GM18861 (cell line): ENCODE results near the gene NDUFAF5.

Experiments used
- ATAC-seq: cut with Tn5 transposase; IDR thresholded peaks from one replicate; pipeline ENCODE4 v1.9.1; 2021; ENCODE audit not compliant: unreplicated experiment

Gene NDUFAF5

DNA sequence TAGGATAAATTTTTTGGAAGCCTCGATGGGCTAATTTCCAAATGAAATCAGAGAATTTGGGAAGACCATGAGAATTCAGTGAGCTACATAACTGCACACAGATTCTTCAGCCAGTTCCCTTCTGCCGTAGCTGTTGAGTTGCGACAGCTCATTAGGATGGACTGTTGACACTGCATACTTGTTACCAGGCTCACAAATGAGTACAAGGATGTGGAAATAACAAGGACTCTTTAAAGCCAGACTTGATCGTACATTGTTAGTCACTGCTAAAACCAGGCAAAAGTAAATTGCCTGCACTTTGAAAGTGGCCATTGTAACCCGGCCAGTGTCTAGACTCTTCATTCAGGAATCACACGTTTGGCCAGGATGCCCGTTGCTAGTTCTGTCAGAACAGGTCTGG, 37.0 kb downstream of the NDUFAF5 start:
- ATAC-seq = no peak

DNA sequence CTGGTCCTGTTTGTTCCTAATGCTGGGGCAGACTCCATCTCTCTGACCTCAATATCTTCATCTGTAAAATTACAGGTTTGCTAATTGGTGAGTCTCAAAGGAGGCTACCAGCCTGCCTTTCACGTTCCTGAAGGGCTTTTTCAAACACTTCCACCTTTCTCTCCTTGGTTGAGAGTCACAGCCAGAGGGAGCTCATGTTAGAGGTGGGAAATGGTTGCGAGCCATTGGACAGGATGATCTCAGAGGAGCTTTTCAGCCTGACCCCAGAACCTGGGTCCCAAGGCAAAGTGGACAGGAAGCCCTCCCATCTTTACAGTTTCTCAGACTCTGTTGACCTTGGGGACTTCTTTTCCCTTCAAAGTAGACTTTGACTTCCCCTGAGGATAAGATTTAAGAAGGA, 37.6 kb downstream of the NDUFAF5 start:
- ATAC-seq = no peak

DNA sequence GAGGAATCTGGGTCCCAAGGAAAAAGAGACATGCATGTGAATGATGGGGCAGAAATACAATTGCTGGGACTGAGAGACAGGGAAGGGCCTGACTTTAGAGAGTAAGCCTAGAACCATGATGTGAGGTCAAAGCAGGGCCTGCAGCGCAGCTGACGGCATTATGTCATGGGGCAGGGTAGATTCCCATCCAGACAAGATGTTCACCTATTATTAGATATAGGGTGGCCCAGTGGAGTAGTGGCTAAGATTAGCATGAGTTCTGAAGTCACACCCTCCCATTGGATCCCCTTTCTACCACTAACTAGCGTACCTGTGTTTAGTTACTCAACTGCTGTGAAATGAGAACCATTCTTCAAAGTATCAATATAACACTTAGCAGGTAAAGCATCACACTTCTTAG, 39.6 kb downstream of the NDUFAF5 start:
- ATAC-seq = no peak

DNA sequence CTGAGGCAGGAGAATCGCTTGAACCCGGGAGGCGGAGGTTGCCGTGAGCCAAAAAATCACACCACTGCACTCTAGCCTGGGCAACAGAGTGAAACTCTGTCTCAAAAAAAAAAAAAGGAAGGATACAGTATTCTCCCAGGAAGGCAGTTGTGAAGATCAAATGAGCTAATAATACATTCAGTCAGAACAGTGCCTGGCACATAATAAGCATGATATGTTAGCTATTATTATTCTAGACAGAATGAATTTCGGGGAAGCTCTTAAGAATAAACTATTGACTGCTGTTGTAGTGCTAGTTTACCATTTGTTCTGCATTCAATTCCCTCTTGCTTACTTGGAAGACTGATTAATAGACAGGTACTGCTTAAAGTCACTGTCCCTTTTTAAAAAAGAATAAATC, 40.6 kb downstream of the NDUFAF5 start:
- ATAC-seq = no peak

DNA sequence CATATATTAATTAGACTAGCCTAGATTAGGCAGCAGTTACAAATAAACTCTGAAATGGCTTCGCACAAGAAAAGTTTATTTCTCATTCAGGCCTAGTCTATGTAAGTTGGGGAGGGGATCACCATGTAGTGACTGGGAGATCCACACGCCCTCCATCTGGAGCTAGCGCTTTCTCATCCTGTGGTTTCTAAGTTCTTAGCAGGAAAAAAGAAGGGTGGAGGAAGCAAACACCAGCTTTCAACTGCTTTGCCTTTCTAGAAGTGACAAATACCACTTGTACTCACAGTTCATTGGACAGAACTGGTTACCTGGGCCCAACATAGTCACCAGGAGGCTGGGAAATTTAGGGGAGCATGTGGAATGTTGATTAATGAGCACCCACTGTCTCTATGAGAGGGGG, 46.6 kb downstream of the NDUFAF5 start:
- no peak for ATAC-seq

DNA sequence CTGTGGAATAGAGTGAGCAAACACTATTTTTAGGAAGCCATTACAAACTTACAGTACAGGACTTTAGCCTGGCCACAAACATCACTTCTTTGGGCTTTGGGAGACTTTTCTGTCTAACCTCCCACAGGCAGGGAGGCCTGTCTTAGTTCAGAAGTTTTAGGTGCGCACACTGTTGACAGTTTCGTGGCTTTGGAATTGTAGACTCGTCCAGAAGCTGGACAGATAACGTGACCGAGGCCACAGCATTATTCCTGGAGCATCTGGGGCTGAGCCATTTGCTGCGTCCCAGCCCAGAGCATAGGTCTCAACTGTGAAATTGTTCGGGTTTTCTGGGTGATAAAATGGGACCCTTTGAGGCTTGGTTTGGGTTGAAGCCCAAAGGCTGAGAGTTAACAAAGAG, 53.8 kb downstream of the NDUFAF5 start:
- no peak for ATAC-seq

DNA sequence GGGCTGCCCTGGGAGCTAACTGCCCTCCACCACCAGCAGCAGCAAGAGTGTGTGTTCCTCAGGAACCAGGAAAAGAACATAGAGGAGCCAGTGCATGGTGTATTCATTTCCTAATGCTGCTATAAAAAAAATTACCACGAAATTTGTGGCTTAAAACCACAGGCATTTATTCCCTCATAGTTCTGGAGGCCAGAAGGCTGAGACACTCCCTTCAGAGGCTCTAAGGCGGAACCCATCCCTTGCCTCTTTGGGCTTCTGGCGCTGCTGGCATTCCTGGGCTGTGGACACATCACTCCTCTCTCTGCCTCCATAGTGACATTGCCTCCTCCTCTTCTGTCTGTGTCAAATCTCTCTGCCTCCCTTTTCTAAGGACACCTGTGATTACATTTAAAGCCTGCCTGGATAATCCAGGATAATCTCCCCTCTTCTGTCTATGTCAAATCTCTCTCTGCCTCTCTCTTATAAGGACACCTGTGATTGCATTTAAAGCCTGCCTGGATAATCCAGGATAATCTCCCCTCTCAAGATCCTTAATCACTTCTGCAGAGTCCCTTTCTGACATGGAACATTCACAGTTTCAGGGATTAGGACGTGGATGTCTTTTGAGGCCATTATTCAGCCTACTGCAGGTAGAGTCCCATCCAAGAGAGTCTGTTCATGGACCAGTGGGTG, 54.7 kb downstream of the NDUFAF5 start:
- no peak for ATAC-seq

DNA sequence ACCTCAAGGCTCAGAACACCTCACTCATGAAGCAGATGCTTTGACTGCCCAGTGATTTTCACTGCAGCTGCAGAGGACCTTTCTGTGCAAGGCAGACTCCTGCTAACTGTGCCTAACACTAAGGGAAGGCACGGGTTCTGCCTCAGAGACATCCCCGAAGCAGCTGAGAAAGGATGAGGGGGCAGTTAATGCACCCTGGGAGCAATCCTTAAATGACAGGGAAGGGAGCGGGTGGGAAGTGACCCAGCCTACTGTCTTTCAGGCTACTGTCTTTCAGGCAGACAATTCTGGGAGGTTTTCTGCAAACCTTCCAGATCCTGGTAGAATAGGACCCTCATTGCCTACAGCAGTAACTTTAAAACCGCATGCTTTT, 55.3 kb downstream of the NDUFAF5 start:
- no peak for ATAC-seq

DNA sequence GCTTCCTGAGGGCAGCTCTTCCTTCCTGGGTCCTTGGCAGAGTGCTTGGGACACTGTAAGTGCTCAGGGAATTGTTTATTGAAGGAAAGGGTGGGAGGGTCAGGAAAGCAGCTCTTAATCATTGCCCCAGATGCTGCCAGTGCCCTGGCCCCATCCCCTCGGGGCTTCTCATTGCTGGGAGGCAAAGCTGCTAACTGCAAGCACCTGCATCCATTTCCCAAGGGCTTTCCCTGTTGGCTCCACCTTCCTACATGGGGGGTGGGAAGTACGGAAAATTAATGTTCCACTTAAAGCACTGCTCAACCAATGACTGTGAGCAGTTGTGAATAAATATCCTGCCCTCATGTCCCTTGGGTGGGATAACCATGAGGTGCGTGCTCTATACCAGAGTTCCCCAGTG, 56.4 kb downstream of the NDUFAF5 start:
- no peak for ATAC-seq

DNA sequence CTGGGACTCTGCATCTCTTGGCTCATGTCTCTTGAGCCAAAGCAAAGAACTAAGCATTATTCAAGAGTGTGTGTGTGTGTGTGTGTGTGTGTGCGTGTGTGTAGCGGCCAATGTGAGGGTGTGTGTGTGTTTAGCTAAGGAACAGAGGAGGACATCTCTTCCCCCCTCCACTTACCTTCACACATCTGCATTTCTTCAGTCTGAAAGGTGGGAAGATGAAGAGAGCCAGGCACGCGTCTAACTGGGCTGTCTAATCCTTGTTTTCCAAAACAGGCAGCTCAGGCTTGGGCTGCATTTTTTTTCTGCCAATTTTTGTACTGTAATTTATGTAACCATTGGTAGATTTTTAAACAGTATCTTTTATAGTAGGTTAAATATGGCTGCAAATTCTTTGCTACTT, 59.5 kb downstream of the NDUFAF5 start:
- ATAC-seq = no peak

DNA sequence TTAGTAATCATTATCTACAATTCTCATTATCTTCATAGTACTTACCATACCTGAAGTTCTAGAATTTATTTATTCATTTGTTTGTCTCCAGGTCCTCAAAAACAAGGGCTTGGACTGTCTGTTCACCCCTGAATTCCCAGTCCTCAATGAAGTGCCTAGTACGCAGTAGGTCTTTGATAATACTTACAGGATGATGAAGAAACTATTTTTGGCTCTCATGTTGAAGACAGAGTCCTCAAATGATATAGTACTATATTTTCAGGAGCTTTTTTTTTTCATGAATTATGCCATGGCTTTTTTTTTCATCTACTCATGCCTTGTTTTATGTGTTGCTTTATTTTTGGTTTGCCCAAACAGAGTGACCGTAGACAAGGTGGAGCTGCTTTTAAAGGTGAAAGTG, 66.5 kb downstream of the NDUFAF5 start:
- no peak for ATAC-seq

DNA sequence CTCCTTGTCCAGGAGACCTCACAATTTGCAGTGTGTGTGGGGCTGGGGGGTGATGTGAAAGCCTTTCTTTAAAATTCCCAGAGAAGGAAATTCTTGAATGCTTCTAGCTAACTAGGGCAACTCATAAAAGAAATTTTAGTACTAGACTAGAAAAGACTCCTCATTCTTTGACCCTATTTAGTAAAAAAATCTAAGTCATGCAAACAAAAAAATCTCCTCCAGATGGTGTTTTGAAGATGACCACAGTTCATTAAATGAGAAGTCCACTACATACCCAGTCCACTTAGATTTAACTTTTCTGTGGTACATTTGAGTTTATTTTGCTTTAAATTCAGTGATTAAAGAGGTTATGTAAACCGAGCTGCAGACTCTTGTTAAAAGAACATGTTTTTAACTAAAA, 67.5 kb downstream of the NDUFAF5 start:
- ATAC-seq = no peak

DNA sequence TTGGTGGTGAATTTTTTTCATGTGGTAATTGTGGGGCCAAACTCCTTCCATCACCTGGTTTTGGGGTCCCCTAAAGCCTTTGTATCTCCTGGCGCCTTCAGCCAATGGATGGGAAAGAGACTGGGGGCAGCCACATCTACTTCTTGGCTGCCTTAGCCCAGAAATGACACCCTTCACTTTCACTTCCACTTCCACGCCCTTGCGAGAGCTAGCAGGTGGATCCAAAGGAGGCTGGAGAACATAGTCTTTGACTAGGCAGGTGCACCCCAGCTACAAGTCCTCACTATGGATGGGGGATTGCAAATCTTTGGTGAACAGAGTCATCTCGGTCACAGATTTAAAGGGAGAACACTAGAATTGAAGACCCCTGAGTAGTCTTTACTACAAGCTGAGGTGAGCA, 70.8 kb downstream of the NDUFAF5 start:
- no peak for ATAC-seq

DNA sequence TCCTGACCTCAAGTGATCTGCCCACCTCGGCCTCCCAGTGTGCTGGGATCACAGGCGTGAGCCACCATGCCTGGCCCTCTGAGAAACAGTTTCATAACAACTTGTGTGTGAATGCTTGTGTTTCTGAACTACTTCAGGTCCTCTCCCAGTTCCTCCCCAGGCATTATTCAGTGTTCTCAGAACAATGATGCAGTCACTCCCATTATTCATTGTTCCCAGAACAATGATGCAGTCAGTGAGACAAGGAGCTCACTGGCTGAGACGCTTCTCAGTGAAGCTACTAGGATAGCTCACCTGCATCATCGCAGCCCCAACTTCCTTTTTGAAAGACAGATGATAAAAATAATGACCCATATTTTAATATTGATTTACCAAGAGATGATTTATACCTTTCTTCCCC, 71.5 kb downstream of the NDUFAF5 start:
- ATAC-seq = no peak

DNA sequence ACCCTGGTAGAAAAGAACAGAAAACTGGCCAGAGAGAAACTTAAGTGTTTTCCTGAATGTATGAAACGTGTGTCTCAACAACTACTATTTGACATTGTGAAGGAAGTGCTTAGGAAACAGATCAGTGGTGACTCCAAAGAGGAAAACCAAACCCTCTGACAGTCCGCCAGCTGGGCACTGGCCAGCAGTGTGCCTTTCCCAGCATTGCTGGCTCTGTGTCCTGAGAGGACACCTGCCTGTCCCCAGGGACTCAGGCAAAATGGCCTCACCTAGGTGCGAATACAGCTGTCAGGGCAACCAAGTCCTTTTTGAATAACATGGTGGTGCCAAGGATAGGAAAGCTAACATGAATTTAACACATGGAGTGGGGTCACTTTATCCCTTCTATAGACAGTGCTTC, 72.5 kb downstream of the NDUFAF5 start:
- ATAC-seq = no peak

DNA sequence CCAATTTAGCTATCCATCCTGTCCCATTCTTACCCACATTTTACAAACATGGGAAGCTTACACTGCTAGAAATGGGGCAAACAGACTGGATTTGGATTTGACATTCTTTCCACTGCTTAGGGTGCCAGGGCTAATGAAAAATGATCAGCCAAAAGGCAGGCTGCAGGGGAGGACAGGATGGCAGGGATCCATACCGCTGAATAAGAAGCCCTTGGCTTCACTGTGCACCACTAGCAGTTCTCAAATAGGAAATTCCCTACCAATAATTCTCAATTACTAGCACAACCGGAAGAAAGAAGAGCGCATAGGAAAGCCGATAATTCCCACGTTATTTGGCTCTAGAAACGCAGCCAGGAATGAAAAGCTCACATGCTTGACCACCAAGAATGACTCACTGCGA, 73.1 kb downstream of the NDUFAF5 start:
- ATAC-seq = no peak

DNA sequence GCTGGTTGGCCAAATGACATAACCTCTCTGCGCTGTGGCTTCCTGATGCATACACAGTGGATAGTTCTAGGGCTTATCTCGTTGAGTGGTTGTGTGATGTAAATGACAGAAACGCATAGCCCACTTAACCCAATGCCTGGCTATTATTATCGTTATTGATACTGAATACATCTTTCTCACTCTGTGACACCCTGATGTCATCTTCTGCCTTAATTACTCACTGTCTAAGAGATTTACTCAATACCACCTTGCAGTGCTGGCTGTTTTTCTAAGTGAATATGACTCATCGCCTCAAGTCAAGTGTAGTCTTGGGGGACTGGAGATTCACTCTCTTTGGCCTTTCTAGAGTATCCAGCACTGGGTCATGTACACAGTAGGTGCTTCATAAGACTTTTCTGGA, 73.6 kb downstream of the NDUFAF5 start:
- no peak for ATAC-seq

DNA sequence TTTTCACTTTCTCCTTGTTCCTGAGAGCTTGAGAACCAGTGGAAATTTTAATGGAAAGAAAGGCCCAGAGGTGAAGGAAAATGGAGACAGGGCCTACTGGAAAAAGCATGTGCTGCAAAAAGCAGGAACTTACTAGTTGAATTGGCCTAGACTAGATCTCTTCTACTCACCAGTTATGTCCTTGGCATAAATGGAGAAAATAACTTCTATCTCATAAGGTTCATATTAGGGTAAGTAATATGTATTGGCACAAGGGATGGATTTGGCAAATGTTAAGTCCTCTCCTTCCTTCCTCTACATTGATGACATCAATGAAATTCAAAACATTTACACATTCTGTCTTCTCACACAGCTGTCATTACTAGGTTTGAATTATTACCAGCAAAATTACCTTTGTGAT, 74.0 kb downstream of the NDUFAF5 start:
- no peak for ATAC-seq

DNA sequence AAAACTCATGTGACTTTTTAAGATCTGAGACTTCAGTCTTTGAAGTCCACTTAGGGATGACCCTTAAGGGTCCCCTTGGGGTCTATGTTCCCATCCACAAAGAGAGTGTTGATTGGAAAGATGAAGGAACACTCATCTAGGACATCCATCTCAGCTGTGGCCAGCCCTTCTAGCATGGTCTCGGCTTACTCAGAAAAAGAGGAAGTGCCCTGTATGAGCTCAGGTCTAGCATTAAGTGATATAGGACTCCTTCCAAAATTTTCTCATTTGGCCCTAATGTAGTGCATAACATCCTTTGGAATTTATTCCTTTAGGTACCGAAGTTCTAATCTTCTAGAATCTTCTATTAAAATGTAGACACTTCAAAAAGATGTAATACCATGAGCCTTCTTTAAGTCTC, 77.4 kb downstream of the NDUFAF5 start:
- ATAC-seq = no peak

DNA sequence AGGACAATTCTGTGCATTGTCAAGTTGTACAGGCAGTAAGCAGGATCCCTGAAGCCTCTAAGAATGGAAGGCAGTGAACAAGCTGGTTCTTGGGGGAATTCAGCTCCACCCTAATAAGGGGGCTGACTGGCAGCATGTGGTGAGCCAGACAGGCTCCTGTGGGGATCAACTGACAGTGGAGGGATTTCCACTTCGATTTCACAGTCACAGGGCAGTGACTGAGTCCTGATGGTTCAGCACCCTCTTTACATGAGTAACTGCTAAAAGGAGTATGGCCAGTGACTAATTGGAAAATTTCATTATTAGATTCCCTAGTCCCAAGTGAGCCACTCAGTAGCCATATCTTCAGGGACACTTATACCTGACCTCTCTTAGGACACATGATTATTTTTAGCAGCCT, 78.4 kb downstream of the NDUFAF5 start:
- no peak for ATAC-seq

DNA sequence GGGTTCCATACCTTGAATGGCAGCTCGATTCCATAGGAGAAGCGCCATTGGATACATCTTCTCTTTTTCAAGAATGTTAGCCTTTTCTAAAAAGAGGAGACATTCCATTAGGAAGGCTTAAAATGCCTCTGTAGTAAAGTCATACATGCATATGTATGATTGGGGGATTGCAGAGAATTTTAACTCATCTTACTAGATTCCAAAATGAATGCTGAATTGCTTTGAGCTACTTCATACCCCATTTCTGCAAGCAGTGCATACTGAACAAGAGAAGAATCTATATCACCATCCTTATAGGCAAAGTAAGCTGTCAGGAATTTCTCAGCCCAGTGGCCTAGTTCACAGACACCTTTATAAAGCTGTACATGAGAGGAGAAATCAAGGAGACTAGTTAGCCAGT, 80.3 kb downstream of the NDUFAF5 start:
- no peak for ATAC-seq

DNA sequence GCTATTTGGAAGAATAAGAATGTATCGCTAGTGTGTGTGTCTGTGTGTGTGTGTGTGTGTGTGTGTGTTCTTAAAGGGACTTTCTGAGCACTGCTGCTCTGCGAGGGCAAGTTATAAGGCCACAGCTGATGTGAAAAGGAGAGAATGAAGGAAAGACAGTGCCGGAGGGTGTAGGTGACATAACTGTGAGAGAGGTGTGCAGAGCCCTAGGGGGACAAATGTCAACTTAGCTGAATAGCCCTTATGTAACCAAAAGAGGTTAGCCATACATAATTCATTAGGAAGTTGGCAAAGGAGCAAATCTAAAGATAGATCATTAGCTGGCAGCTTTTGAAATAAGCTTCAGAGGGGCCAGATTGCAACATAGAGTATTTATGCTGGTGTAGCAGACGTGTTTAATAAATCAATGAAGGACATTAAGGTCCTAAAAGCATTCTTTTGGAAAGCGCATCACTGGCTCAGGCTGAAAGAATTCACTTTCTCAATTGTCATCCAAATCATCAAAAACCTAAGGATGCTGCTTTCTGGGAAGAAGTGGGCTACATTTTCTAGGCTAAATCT, 81.0 kb downstream of the NDUFAF5 start:
- ATAC-seq = no peak

DNA sequence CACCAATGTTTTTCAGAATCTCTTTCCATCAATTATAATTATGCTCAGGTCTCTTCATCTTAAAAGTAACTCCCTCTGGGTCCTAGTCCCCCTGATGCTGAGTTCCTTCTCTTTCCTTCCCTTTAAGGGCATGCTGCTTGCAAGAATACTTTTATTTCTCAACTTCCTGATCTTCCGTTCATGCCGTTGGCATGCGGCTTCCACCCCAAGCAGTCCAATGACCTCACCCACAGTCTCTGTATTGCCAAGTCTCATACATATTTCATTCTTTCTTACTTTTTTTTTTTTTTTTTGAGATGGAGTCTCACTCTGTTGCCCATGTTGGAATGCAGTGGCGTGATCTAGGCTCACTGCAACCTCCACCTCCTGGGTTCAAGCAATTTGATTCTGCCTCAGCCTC, 83.5 kb downstream of the NDUFAF5 start:
- ATAC-seq = no peak
